Stimulated activated CD8-positive, alpha-beta memory T cell treated with anti-CD3 and anti-CD28 coated beads, Interleukin-12 subunit alpha, Interleukin-12 subunit beta, amount 100 ng/mL, for 4 hours (primary cell): ENCODE results near the gene ERVK3-1.

Experiments used
- DNase-seq: peaks from one replicate; pipeline ENCODE4 v3.0.0-alpha.2; 2020; ENCODE audit warnings: low read depth

ERVK3-1 gene

DNA sequence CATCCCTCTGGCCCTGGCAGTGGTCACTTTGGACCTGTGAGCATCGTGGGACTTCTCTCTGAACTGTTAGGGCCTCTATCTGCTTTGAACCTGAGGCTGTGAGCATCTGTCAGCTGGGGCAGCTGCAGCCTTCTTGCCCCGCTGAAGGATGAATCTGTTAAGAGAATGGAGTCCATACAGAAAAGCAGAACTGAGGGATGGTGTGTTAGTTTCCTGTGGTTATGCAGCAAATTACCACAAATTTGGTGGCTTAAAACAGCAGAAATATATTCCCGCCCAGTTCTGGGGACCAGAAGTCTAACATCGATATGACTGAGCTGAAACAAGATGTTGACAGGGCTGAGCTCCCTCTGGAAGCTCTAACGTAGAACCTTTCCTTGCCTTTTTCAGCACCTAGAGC is 59.0 kb downstream of the ERVK3-1 start:
- DNase-seq = no peak
